HFFc6 (cell line): ENCODE results near the gene PSORS1C1. TPM values are rescaled to one million over a fixed set of nuclear protein-coding genes. Genes with fewer than 3 reads are reported as not detected.
"Not testable (repeated sequence)": the region's sequence is repeated elsewhere in the genome, so short reads cannot be mapped to it uniquely, and the experiment has no call there.

ENCODE experiments used
- DNase-seq: peaks from one replicate; pipeline ENCODE4 v3.0.0-alpha.2; 2018
- H3K27ac Mint-ChIP-seq: 2 replicates; pipeline ENCODE4 v1.8.0; 2020; ENCODE audit warnings: mild to moderate bottlenecking, mixed read lengths
- H3K27me3 Mint-ChIP-seq: 2 replicates; pipeline ENCODE4 v1.8.0; 2021; ENCODE audit warnings: mild to moderate bottlenecking, moderate library complexity, mixed read lengths; ENCODE audit not compliant: insufficient read depth
- H3K36me3 Mint-ChIP-seq: 2 replicates; pipeline ENCODE4 v1.8.0; 2021; ENCODE audit warnings: low read depth, mixed read lengths
- H3K4me1 Mint-ChIP-seq: 2 replicates; pipeline ENCODE4 v1.8.0; 2020; ENCODE audit warnings: low read depth, mixed read lengths
- H3K4me3 Mint-ChIP-seq: 2 replicates; pipeline ENCODE4 v1.8.0; 2020; ENCODE audit warnings: mild to moderate bottlenecking, moderate library complexity, mixed read lengths
- H3K9me3 Mint-ChIP-seq: 2 replicates; pipeline ENCODE4 v1.8.0; 2020; ENCODE audit warnings: mild to moderate bottlenecking, mixed read lengths
- total RNA-seq, 6 experiments: library from RNA; stranded (reverse); fragmentation: NEBNext Ultra II Directional; extraction: Animal tissue kit (Norgen Biotek cat#: 25700); gene quantifications; 2 replicates in 1 of 6; 3 replicates in 5 of 6; pipeline ENCODE4 v1.2.3, GENCODE V29; 2021
- TF ChIP-seq, protein P1 (sequence below): fragments of 200-600 bp; sonication (generic); IDR thresholded peaks from 2 replicates; pipeline ENCODE4 v1.5.0; 2021; ENCODE audit warnings: antibody characterized with exemption, mild to moderate bottlenecking

Gene PSORS1C1
- total RNA-seq, 6 experiments from 2014 or later, result 2.1 to 4.4 (median 3.5) TPM

GRCh38 chr6:31161216-31162126 is 46.9 kb downstream of the PSORS1C1 start:
- TF ChIP-seq, protein P1, sequence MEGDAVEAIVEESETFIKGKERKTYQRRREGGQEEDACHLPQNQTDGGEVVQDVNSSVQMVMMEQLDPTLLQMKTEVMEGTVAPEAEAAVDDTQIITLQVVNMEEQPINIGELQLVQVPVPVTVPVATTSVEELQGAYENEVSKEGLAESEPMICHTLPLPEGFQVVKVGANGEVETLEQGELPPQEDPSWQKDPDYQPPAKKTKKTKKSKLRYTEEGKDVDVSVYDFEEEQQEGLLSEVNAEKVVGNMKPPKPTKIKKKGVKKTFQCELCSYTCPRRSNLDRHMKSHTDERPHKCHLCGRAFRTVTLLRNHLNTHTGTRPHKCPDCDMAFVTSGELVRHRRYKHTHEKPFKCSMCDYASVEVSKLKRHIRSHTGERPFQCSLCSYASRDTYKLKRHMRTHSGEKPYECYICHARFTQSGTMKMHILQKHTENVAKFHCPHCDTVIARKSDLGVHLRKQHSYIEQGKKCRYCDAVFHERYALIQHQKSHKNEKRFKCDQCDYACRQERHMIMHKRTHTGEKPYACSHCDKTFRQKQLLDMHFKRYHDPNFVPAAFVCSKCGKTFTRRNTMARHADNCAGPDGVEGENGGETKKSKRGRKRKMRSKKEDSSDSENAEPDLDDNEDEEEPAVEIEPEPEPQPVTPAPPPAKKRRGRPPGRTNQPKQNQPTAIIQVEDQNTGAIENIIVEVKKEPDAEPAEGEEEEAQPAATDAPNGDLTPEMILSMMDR, result no peak
- DNase-seq, result no peak
- Mint-ChIP-seq H3K4me1 (peaks cover 46% of the 10 kb centered on the region), H3K4me3 (no peak overlapping the region), H3K27me3 (no peaks in the 10 kb centered on the region; the same call in 1 of the 2 replicates), H3K36me3 (peaks cover 5% of the 10 kb centered on the region; the same call in 1 of the 2 replicates), H3K27ac (no peak overlapping the region), H3K9me3 (no peaks in the 10 kb centered on the region)

DNA sequence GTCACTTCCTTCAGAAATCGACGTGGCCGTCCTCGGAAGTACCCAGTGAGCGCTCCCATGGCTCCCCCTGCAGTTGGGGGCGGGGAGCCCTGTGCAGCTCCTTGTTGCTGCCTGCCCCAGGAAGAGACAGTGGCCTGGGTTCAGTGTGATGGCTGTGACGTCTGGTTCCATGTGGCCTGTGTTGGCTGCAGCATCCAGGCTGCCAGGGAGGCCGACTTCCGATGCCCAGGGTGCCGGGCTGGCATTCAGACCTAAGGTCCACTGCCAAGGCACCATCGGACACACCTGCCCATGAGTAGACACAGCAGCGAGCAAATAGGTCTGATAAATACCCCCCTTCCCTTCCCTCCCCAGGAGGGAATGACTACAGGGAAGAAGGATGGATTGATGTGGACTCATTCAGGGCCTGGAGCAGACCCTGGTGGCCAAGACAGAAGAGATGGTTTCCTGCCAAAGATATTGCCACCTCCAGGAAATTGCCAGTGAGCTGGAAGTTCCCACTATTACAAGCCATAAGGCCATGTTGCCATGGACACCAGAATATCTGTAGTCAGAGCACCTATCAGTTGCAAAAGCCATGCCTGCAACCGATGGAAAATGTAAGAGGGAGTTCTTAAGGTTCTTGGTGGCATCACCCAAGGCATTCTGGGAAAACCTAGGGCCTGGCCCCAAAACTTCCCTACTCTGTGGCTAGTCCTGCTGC is 48.0 kb downstream of the PSORS1C1 start:
- H3K9me3 Mint-ChIP-seq, result no peaks in the 10 kb centered on the region
- TF ChIP-seq, protein P1, result no peak
- no peak for DNase-seq
- no peak overlapping the region for H3K27ac Mint-ChIP-seq
- H3K36me3 Mint-ChIP-seq, result 0 out of 2 replicates have a peak, but pooled peaks cover 6% of the 10 kb centered on the region
- no peak overlapping the region for H3K4me3 Mint-ChIP-seq
- H3K27me3 Mint-ChIP-seq, result no peaks in the 10 kb centered on the region; the same call in 1 of the 2 replicates
- peaks cover 36% of the 10 kb centered on the region for H3K4me1 Mint-ChIP-seq

DNA sequence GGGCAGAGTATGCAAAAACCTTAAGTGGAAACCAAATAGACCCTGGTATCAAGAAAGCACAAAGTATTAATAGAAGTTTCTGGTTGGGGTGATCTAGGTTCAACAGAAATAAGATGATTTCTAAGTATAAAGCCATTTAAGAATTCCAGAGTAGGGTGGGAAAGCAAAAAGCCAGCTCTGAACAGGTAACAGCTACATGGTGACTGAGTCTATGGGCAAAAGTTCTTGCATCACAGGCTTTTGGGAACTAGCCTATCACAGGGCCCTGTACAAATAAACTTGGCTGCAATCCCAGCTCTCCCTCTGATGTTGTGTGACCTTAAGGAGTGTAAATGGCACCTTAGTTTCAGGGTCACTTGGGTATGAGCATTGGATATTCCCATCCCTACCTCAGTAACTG is 49.3 kb downstream of the PSORS1C1 start:
- TF ChIP-seq, protein P1, result no peak
- H3K4me3 Mint-ChIP-seq, result no peak overlapping the region
- no peak overlapping the region for H3K27ac Mint-ChIP-seq
- H3K27me3 Mint-ChIP-seq, result no peaks in the 10 kb centered on the region; the same call in 1 of the 2 replicates
- no peak for DNase-seq
- no peaks in the 10 kb centered on the region for H3K9me3 Mint-ChIP-seq
- H3K36me3 Mint-ChIP-seq, result 0 out of 2 replicates have a peak, but pooled peaks cover 8% of the 10 kb centered on the region
- H3K4me1 Mint-ChIP-seq, result peaks cover 33% of the 10 kb centered on the region

DNA sequence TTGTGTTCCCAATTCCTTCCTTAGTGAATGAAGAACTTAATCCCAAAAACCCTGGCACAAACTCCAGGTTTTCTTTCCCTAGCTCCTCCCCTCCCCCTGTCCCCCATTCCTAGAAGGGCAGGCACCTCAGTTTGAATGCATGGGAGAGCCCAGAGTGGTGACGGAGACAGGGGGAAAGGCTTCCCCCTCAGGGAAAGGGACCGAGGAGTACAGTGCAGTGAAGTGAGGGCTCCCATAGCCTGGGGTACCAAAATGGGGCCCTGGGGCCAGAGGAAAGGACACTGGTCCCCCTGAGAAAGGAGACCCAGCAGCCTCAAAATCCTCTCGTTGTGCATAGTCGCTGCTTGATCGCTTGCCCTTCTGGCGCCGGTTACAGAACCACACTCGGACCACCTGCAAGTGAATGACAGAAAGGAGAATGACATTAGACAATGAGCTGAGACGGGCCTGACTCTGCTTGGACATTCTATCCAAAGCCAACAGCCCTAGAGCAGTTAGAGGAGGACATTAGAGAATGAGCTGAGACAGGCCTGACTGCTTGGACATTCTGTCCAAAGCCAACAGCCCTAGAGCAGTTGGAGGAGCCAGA is 50.0 kb downstream of the PSORS1C1 start:
- not testable (repeated sequence) for H3K27me3 Mint-ChIP-seq, H3K9me3 Mint-ChIP-seq, H3K36me3 Mint-ChIP-seq, H3K27ac Mint-ChIP-seq, H3K4me3 Mint-ChIP-seq, DNase-seq
- H3K4me1 Mint-ChIP-seq, result peaks cover 31% of the 10 kb centered on the region

DNA sequence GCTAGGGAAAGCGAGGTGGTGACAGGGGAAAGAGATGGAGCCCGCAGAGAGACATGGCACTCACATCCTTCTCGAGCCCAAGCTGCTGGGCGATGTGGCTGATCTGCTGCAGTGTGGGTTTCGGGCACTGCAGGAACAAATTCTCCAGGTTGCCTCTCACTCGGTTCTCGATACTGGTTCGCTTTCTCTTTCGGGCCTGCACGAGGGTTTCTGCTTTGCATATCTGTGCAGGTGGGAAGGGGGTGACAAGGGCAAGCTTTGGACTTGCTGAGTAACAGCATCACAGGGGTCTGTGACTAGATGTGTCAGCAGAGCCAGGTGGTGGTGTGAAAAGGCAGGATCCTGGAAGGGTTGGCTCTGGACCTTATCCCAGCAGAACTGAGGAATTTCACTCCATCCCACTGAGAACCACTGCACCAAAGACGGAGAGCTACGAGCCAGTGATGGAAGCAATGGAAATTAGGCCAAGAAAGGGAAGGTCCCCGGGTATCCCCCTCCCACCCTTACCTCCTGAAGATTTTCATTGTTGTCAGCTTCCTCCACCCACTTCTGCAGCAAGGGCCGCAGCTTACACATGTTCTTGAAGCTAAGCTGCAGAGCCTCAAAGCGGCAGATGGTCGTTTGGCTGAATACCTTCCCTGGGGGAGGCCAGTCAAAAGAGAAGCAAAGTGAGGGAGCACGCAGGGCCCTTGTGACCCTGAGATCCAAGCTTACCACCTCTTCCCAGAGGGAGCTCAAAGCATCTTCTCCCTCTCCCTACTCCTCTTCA is 50.6 kb downstream of the PSORS1C1 start:
- DNase-seq, result not testable (repeated sequence)
- peaks cover 26% of the 10 kb centered on the region for H3K4me1 Mint-ChIP-seq

GRCh38 chr6:31165986-31166385 is 51.4 kb downstream of the PSORS1C1 start:
- H3K4me1 Mint-ChIP-seq, result peaks cover 26% of the 10 kb centered on the region
- H3K27ac Mint-ChIP-seq, result no peak overlapping the region
- 0 out of 2 replicates have a peak, but pooled peaks cover 8% of the 10 kb centered on the region for H3K36me3 Mint-ChIP-seq
- H3K9me3 Mint-ChIP-seq, result no peaks in the 10 kb centered on the region
- H3K27me3 Mint-ChIP-seq, result no peaks in the 10 kb centered on the region; the same call in 1 of the 2 replicates
- TF ChIP-seq, protein P1, result no peak
- no peak overlapping the region for H3K4me3 Mint-ChIP-seq
- DNase-seq, result no peak

More for the DNA sequence above, 50.6 kb downstream of the PSORS1C1 start:
- not testable (repeated sequence) for H3K4me3 Mint-ChIP-seq, H3K9me3 Mint-ChIP-seq, H3K36me3 Mint-ChIP-seq, H3K27me3 Mint-ChIP-seq, H3K27ac Mint-ChIP-seq
